ENCODE results near the gene PPP1R18. TPM values are rescaled to one million over a fixed set of nuclear protein-coding genes. Genes with fewer than 3 reads are reported as not detected.

Gene PPP1R18
- total and polyA plus RNA-seq, 9 of the 15 experiments (the other 6 are each of a cell fraction or from before 2014, with no cell fraction given): 12.0 to 99.2 (median 42.6) TPM

GRCh38 chr6:30647242-30648116 lies 39.0 kb downstream of the PPP1R18 start (continued):
- TF ChIP-seq TBP (optimal IDR thresholded peaks at IDR 0.05; ENCODE audit: low read depth, low read length) (peak; percentile 60), HMG20A (CRISPR knock-in tag; conservative IDR thresholded peaks at IDR 0.05) (no peak), GATA2 (CRISPR knock-in tag; IDR thresholded peaks at IDR 0.05) (no peak), PHTF2 (CRISPR knock-in tag; IDR thresholded peaks at IDR 0.05) (no peak), DLX4 (CRISPR knock-in tag; IDR thresholded peaks at IDR 0.05) (no peak), MTA1 (IDR thresholded peaks at IDR 0.05; ENCODE audit: borderline replicate concordance) (no peak), RBM34 (IDR thresholded peaks at IDR 0.05; ENCODE audit: borderline replicate concordance, insufficient read depth, low read length) (peak; percentile 53; the same call in 1 of the 2 replicates), NR4A1 (CRISPR knock-in tag; IDR thresholded peaks at IDR 0.05) (no peak), NR4A1 (tag; IDR thresholded peaks at IDR 0.05) (0 out of 2 replicates have a peak, but pooled peaks have one; percentile 32), NFRKB (IDR thresholded peaks at IDR 0.05; ENCODE audit: low read depth) (no peak), HDAC6 (IDR thresholded peaks at IDR 0.05; ENCODE audit: low read depth, low read length) (no peak), TGIF2 (CRISPR knock-in tag; IDR thresholded peaks at IDR 0.05) (0 out of 2 replicates have a peak, but pooled peaks have one; percentile 12), MYNN (IDR thresholded peaks at IDR 0.05) (peak; percentile 34; the same call in 1 of the 2 replicates), MYNN (CRISPR knock-in tag; IDR thresholded peaks at IDR 0.05) (no peak)
- TF ChIP-seq, protein P1, sequence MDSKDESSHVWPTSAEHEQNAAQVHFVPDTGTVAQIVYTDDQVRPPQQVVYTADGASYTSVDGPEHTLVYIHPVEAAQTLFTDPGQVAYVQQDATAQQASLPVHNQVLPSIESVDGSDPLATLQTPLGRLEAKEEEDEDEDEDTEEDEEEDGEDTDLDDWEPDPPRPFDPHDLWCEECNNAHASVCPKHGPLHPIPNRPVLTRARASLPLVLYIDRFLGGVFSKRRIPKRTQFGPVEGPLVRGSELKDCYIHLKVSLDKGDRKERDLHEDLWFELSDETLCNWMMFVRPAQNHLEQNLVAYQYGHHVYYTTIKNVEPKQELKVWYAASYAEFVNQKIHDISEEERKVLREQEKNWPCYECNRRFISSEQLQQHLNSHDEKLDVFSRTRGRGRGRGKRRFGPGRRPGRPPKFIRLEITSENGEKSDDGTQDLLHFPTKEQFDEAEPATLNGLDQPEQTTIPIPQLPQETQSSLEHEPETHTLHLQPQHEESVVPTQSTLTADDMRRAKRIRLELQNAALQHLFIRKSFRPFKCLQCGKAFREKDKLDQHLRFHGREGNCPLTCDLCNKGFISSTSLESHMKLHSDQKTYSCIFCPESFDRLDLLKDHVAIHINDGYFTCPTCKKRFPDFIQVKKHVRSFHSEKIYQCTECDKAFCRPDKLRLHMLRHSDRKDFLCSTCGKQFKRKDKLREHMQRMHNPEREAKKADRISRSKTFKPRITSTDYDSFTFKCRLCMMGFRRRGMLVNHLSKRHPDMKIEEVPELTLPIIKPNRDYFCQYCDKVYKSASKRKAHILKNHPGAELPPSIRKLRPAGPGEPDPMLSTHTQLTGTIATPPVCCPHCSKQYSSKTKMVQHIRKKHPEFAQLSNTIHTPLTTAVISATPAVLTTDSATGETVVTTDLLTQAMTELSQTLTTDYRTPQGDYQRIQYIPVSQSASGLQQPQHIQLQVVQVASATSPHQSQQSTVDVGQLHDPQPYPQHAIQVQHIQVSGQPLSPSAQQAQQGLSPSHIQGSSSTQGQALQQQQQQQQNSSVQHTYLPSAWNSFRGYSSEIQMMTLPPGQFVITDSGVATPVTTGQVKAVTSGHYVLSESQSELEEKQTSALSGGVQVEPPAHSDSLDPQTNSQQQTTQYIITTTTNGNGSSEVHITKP (IDR thresholded peaks at IDR 0.05; ENCODE audit: partially characterized antibody): peak; percentile 25
- TF ChIP-seq, protein P2, sequence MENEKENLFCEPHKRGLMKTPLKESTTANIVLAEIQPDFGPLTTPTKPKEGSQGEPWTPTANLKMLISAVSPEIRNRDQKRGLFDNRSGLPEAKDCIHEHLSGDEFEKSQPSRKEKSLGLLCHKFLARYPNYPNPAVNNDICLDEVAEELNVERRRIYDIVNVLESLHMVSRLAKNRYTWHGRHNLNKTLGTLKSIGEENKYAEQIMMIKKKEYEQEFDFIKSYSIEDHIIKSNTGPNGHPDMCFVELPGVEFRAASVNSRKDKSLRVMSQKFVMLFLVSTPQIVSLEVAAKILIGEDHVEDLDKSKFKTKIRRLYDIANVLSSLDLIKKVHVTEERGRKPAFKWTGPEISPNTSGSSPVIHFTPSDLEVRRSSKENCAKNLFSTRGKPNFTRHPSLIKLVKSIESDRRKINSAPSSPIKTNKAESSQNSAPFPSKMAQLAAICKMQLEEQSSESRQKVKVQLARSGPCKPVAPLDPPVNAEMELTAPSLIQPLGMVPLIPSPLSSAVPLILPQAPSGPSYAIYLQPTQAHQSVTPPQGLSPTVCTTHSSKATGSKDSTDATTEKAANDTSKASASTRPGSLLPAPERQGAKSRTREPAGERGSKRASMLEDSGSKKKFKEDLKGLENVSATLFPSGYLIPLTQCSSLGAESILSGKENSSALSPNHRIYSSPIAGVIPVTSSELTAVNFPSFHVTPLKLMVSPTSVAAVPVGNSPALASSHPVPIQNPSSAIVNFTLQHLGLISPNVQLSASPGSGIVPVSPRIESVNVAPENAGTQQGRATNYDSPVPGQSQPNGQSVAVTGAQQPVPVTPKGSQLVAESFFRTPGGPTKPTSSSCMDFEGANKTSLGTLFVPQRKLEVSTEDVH (IDR thresholded peaks at IDR 0.05; ENCODE audit: low read depth, partially characterized antibody): no peak
- TF ChIP-seq, protein P3, sequence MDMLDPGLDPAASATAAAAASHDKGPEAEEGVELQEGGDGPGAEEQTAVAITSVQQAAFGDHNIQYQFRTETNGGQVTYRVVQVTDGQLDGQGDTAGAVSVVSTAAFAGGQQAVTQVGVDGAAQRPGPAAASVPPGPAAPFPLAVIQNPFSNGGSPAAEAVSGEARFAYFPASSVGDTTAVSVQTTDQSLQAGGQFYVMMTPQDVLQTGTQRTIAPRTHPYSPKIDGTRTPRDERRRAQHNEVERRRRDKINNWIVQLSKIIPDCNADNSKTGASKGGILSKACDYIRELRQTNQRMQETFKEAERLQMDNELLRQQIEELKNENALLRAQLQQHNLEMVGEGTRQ (CRISPR knock-in tag; IDR thresholded peaks at IDR 0.05): no peak
- TF ChIP-seq, protein P4, sequence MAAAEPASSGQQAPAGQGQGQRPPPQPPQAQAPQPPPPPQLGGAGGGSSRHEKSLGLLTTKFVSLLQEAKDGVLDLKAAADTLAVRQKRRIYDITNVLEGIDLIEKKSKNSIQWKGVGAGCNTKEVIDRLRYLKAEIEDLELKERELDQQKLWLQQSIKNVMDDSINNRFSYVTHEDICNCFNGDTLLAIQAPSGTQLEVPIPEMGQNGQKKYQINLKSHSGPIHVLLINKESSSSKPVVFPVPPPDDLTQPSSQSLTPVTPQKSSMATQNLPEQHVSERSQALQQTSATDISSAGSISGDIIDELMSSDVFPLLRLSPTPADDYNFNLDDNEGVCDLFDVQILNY (CRISPR knock-in tag; IDR thresholded peaks at IDR 0.05): peak; percentile 84; the same call in 1 of the 2 replicates
